ENCODE results near the gene ILK.
A peak's percentile ranks its signal among the peaks of the same experiment; 100 is the strongest.

ILK gene

GRCh38 chr11:6607190-6607795, 3.7 kb downstream of the ILK start:
- DNase-seq = no peak

- DNase-seq = no peak
These were observed 4.4 kb downstream of the ILK start for GRCh38 chr11:6608011-6608410.

GRCh38 chr11:6608726-6609501, 5.3 kb downstream of the ILK start:
- DNase-seq = no peak

GRCh38 chr11:6609502-6610015, 6.0 kb downstream of the ILK start:
- no peak for DNase-seq

- DNase-seq = no peak
These were observed 7.0 kb downstream of the ILK start for GRCh38 chr11:6610591-6610990.

GRCh38 chr11:6611092-6611962, 7.8 kb downstream of the ILK start:
- DNase-seq = no peak

- no peak for DNase-seq
These were observed 8.3 kb downstream of the ILK start for GRCh38 chr11:6611963-6612212.

GRCh38 chr11:6612213-6613041, 8.9 kb downstream of the ILK start, which contains the start of gene TAF10:
TSS of gene TAF10 (minus strand) at chr11:6612216. CDS start at chr11:6612189, 27 bp downstream.
- peak; percentile 93 for DNase-seq

- DNase-seq = no peak
These were observed 9.9 kb downstream of the ILK start for GRCh38 chr11:6613496-6613895.

GRCh38 chr11:6614446-6614845, 10.9 kb downstream of the ILK start:
- DNase-seq = no peak

- no peak for DNase-seq
These were observed 11.5 kb downstream of the ILK start for GRCh38 chr11:6615046-6615445.

GRCh38 chr11:6615882-6616585, 12.5 kb downstream of the ILK start:
- DNase-seq = no peak

- DNase-seq = no peak
These were observed 13.1 kb downstream of the ILK start for GRCh38 chr11:6616596-6617250.

GRCh38 chr11:6617315-6617781, 13.8 kb downstream of the ILK start:
- DNase-seq = no peak

- no peak for DNase-seq
These were observed 14.8 kb downstream of the ILK start for GRCh38 chr11:6618117-6619003.

- DNase-seq = peak; percentile 85
These were observed 15.6 kb downstream of the ILK start, which contains the start of gene TPP1 for GRCh38 chr11:6619004-6619745. TSS of gene TPP1 (minus strand) at chr11:6619422. CDS start at chr11:6619400, 22 bp downstream.

GRCh38 chr11:6620636-6621035, 17.1 kb downstream of the ILK start:
- no peak for DNase-seq

GRCh38 chr11:6621711-6622211, 18.2 kb downstream of the ILK start:
- DNase-seq = no peak
